HG03159 (cell line): ENCODE measurements around the gene NEK4.
A peak's percentile ranks its signal among the peaks of the same experiment; 100 is the strongest.
"Not testable (repeated sequence)": the region's sequence is repeated elsewhere in the genome, so short reads cannot be mapped to it uniquely, and the experiment has no call there.

Source experiments
- ATAC-seq: cut with Tn5 transposase; IDR thresholded peaks from one replicate; pipeline ENCODE4 v1.9.1; 2021; ENCODE audit warnings: mild to moderate bottlenecking, moderate library complexity; ENCODE audit not compliant: unreplicated experiment

NEK4 gene

DNA sequence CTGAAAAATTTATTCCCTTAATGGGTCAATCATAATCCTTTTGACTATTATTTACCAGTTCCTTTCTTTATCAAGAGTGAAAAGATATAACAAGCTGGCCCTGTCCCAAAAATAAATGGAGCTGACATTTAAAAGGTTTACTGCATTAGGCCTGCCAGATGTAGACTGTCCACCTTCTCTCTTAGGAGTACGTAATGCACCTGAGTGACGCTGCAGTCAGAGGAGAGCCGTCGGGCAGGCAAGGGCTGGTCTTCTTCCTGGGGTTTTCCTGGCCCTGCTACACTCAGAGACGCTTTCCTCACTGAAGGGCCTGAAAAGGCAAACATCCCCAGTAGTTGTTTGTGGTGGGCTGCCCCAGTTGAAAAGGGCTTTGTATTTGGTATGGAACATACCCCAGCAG lies 27.6 kb downstream of the NEK4 start:
- ATAC-seq = no peak

DNA sequence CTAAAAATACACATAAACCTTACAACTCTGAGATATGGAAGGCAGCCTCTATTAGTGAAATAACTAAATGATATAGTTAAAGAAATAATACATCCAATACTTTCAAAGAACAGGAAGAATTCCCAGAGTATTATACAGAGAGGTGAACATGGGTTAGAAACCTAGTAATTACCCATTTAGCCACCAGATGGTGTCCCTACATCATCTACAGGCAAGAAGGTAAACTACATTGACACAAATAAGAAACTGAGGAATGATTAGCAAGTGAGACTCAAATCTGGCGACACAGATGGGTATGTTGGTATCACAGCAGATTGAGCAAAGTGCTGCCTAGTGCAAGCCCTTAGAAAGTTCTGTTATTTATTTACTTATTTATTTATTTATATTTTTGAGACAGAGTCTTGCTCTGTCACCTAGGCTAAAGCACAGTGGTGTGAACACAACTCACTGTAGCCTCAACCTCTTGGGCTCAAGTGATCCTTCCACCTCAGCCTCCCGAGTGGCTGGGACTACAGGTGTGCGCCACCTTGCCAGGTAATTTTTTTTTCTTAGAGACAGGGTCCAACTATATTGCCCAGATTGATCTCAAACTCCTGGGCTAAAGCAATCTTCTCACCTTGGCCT lies 28.2 kb downstream of the NEK4 start:
- ATAC-seq = no peak

- no peak for ATAC-seq
Observed at GRCh38 chr3:52739730-52740129, 31.0 kb downstream of the NEK4 start.

GRCh38 chr3:52733256-52733891 lies 37.4 kb downstream of the NEK4 start:
- no peak for ATAC-seq

DNA sequence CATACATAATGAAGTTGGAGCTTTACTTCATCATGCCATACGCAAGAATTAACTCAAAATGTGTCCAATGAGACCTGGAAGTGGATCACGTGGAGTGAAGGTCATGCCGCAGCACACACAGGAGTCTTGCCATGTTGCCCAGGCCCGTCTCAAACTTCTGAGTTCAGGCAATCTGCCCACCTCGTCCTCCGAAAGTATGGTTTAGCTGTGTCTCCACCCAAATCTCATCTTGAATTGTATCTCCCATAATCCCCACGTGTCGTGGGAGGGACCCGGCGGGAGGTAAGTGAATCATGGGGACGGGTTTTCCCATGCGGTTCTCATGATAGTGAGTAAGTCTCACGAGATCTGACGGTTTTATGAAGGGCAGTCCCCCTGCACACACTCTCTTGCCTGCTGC lies 39.1 kb downstream of the NEK4 start:
- no peak for ATAC-seq

DNA sequence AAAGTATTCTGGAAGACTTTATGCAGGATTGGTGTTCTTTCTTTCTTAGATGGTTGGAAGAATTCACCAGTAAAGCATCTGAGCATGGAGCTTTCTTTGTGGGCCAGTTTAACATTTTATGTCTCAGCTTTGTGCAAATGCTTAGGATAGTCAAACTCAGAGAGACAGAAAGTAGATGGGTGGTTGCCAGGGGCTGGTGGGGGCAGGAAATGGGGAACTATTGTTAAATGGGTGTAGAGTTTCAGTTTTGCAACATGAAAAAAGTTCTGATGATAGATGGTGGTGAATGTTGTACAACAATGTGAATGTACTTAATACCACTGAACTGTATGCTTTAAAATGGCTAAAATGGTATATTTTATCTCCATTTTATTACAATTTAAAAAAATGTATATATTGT lies 40.1 kb downstream of the NEK4 start:
- ATAC-seq = no peak

DNA sequence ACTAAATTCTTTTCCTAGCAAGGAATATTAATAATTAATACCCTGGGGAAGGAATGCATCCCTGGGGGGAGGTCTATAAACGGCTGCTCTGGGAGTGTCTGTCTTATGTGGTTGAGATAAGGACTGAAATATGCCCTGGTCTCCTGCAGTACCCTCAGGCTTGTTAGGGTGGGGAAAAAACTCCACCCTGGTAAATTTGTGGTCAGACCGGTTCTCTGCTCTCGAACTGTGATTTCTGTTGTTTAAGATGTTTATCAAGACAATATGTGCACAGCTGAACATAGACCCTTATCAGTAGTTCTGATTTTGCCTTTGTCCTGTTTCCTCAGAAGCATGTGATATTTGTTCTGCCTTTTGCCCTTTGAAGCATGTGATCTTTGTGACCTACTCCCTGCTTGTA lies 42.0 kb downstream of the NEK4 start:
- ATAC-seq = not testable (repeated sequence)

GRCh38 chr3:52724511-52724910 lies 46.2 kb downstream of the NEK4 start:
- ATAC-seq = no peak

DNA sequence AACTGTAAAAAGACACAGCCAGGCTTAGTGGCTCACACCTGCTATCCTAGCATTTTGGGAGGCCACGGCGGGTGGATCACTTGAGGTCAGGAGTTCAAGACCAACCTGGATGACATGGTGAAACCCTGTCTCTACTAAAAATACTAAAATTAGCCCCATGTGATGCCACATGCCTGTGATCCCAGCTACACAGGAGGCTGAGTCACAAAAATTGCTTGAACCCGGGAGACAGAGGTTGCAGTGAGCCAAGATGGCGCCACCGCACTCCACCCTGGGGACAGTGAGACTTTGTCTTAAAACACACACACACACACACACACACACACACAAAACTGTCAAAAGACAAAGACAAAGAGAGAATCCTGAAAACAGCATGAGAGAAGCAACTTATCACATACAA lies 46.8 kb downstream of the NEK4 start:
- ATAC-seq = no peak

GRCh38 chr3:52722491-52722890 lies 48.2 kb downstream of the NEK4 start:
- no peak for ATAC-seq

GRCh38 chr3:52721730-52722008 lies 49.1 kb downstream of the NEK4 start:
- no peak for ATAC-seq

- ATAC-seq = no peak
Observed at GRCh38 chr3:52721002-52721729, 49.6 kb downstream of the NEK4 start.

DNA sequence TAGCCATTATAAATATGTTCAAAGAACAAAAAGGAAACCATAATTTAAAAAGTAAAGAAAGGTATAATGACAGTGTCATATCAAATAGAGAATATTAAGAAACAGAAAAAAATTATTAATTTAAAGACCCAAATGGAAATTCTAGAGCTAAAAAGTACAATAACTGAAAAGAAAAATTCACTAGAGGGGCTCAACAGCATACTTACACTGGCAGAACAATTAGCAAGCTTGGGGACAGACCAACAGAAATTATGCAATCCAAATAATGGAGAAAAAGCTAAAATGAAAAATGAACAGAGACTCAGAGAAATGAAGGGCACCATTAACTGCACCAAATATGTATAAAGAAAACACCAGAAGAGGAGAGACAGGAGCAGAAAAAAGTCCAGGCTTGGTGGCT lies 51.1 kb downstream of the NEK4 start:
- no peak for ATAC-seq

- no peak for ATAC-seq
Observed at GRCh38 chr3:52715714-52716305, 54.9 kb downstream of the NEK4 start.

DNA sequence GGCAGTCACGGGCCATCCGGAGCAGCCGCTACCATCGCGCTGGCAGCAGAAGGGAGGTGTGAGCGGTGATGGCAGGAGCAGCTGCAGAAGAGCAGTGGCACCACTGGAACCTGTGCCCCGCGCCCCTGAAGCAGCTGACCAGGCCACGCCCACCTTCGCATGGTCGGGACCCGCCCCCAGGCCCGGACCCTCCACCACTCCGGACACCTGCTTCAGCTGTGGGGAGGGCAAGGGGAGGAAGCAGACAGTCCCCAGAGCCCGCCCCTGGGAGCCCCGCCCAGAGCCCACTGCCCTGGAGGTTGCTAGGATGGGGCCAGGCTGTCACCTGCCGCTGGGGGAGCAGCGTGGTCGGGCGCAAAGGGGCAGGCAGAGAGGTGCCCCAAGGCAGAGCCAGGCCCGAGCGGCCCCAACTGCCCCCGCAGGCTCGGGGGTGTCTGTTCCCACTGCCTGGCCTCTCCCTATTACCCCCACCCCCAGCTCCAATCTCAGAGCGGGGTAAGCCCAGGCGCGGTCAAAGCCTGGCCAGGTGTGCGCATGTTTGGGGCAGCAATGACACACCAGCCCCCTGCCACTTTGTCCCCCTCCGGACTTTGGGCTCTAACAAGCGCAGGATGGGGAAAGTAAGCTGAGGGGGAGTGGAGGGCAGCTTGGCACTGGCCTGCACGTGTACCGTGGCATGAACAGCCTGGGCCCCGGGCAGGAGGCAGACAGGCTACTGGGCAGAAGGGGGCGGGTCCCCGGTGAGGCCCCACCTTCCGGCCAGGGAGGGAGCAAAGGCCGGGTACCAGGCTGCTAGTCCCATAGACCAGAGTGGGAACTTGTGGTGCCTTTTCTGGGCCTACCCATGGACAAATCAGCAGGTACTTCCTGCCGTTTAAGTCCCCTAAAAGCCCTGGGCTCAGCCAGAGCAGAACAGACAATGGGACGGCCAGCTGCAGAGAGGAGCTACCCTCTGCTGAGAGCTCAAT lies 56.1 kb downstream of the NEK4 start:
- no peak for ATAC-seq

DNA sequence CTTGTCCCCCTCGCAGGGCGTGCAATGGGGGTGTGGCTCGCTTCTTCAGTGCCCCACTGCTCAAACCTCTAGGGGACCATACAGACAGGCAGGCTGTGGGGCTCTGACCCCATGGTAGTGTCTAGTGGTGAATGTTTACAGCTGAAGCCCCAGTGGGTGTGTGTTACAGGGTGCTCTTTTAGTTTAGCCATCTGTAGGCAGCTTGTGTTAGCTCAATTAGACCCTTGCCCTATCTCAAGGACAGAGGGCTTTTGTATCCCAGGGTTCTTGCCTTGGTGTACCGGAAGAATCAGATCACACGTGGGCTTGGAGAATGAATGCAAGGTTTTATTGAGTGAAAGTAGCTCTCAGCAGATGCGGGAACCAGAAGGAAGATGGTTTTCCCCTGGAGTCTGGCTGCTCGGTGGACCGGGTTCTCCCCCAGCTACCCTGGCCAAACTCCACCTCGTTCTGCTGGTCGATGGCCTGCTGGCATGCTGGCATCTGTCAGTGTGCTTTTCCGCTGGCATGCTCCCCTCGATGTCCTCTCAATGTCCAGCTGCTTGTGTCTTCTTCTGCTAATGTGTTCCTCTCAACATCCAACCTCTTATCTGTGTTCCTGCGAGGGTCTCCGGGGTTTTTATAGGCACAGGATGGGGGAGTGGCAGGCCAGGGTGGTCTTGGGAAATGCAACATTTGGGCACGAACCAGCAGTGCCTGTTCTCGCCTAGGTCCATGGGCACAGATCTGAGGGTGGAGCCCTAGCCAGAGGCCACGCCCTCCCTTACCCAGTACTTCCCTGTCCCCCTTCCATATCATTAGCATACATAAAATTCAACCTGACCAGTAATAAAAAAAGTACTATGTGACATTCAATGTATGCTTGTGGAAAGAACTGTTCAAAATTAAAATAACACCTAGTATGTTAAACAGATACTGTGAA lies 58.2 kb downstream of the NEK4 start:
- no peak for ATAC-seq

GRCh38 chr3:52710512-52710911 lies 60.2 kb downstream of the NEK4 start:
- ATAC-seq = no peak

DNA sequence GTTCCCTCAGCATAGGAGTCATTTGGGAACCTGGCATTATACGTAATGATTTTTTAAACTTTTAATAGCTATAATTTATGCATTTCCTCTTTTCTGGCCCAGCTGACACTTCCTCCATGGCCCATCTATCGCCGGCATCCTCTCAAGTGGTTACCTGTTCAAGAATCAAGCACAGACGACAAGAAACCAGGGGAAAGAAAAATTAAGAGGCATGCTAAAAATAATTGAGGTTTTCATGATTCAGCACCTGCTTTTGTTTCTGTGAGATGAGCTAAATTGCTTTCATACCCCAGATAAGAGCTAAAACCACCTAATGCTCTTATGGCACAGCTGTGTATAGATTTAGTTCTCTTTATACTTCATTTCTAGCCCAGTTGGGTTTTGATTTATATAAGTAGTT lies 63.2 kb downstream of the NEK4 start:
- ATAC-seq = no peak

GRCh38 chr3:52705688-52706686 lies 64.8 kb downstream of the NEK4 start, which contains the start of the genes GLT8D1 and SPCS1:
Gene GLT8D1 (minus strand): TSS chr3:52705791. CDS start chr3:52700460, 5,331 bp downstream.
Gene SPCS1 (plus strand): TSS chr3:52706106. CDS start chr3:52706247, 141 bp downstream.
- peak; percentile 75 for ATAC-seq
